Activated CD4-positive, alpha-beta T cell treated with anti-CD3 and anti-CD28 coated beads for 24 hours (primary cell): ENCODE data around the gene FAT1.
"Not testable (repeated sequence)": the region's sequence is repeated elsewhere in the genome, so short reads cannot be mapped to it uniquely, and the experiment has no call there.

Experiments
- DNase-seq, 2 donors: peaks; one replicate each; pipeline ENCODE4 v3.0.0-alpha.2; 2020; ENCODE audit warnings: low read depth in 2 of 2

The FAT1 gene, protein sequence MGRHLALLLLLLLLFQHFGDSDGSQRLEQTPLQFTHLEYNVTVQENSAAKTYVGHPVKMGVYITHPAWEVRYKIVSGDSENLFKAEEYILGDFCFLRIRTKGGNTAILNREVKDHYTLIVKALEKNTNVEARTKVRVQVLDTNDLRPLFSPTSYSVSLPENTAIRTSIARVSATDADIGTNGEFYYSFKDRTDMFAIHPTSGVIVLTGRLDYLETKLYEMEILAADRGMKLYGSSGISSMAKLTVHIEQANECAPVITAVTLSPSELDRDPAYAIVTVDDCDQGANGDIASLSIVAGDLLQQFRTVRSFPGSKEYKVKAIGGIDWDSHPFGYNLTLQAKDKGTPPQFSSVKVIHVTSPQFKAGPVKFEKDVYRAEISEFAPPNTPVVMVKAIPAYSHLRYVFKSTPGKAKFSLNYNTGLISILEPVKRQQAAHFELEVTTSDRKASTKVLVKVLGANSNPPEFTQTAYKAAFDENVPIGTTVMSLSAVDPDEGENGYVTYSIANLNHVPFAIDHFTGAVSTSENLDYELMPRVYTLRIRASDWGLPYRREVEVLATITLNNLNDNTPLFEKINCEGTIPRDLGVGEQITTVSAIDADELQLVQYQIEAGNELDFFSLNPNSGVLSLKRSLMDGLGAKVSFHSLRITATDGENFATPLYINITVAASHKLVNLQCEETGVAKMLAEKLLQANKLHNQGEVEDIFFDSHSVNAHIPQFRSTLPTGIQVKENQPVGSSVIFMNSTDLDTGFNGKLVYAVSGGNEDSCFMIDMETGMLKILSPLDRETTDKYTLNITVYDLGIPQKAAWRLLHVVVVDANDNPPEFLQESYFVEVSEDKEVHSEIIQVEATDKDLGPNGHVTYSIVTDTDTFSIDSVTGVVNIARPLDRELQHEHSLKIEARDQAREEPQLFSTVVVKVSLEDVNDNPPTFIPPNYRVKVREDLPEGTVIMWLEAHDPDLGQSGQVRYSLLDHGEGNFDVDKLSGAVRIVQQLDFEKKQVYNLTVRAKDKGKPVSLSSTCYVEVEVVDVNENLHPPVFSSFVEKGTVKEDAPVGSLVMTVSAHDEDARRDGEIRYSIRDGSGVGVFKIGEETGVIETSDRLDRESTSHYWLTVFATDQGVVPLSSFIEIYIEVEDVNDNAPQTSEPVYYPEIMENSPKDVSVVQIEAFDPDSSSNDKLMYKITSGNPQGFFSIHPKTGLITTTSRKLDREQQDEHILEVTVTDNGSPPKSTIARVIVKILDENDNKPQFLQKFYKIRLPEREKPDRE (N-terminal part only)

DNA sequence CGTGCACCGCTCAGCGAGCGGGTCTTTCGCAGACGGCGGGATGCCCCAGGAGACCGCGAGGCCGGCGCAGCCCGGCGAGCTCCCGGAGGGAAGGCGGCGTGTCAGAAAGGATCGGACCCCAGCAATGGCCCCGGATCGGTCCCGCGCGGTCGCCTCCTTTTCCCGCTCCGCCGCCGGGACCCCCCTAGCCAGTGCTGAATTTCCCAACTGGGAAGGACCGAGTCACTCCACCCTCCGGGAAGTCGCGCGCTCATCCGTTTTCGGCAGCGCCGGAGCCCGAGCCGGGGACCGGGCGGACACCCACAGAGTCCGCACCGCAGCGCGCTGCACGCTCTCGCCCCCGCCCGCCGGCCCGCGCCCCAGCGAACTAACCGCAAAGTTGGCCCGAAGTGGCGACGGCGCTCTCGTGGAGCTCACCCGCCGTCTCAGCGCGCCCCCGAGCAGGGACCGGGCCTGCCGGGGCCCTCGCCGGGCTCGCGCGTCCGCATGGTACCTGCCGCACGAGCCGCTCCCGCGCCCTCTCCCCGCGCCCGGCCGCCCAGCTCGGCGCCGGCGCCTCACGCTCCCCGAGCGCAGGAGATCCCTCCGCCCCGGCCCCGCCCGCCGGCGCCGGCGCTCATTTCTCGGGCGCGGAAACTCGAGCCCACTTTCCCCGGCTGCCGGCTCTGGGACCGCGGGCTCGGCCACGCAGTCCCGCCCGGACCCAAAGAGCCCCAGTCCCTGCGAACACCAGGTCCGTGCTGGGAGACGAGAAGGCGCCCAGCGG is at the start of gene FAT1:
Gene FAT1, minus strand, starts transcription at position 565 of the 766 bp plus-strand sequence. CDS start 14,029 bp downstream, outside the sequence.
- DNase-seq: no peak

GRCh38 chr4:186772936-186773487 is 49.4 kb upstream of the FAT1 start:
- DNase-seq: no peak

- DNase-seq: no peak
Observed at GRCh38 chr4:186771624-186772023, 48.0 kb upstream of the FAT1 start.

GRCh38 chr4:186770481-186771175 is 47.0 kb upstream of the FAT1 start:
- DNase-seq: no peak

DNA sequence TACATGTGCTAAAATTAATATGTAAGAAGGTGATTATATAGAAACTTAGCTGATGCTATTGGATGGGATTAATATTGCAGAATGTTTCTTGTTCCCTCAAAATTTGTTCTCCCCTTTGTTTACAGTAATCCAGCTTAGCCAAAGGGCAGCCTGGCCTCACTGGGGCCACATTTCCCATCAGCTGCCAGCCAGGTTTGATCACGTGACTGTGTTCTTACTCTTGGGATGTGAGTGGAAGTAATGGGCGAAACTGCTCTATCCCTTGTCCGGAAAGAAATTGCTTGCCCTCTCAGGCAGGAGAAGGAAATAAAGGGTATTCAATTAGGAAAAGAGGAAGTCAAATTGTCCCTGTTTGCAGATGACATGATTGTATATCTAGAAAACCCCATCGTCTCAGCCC is 44.1 kb upstream of the FAT1 start:
- DNase-seq: no peak

DNA sequence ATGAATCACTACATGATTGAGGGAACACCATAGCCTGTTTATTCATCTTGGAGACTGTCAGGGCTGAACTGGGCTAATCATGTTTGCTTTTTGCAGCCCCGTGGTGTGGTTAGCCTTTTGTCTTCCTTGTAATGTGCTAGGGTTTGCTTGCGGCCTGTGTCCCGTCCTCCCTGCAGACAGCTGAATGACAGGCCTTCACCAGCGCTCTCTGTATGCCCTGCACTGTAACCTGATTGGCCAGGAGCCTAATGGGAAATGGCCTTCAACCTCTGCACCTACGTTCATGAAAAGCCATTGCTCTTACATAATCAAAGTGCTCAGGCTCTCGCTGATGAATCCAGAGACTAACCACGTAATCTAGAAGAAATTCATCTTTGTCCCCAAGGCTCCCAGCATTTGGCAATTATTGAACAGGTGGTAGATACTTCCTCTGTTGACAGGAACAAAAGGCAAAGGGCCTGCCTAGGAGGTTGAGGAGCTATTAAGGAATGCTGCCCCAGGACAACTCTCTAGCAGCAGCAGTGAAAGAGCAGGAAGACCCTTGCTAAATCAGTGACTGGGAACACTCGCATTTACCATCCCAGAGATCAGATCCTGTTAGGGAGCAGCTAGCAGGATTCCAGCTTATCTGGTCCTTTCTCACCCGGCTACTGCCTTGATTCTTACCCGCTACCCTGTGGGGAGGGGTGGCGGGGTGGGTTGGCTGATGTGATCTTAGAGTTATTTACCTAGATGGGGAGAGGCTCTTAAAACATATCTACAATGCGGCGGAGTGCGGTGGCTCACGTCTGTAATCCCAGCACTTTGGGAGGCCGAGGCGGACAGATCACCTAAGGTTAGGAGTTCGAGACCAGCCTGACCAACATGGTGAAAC is 42.3 kb upstream of the FAT1 start:
- no peak for DNase-seq

DNA sequence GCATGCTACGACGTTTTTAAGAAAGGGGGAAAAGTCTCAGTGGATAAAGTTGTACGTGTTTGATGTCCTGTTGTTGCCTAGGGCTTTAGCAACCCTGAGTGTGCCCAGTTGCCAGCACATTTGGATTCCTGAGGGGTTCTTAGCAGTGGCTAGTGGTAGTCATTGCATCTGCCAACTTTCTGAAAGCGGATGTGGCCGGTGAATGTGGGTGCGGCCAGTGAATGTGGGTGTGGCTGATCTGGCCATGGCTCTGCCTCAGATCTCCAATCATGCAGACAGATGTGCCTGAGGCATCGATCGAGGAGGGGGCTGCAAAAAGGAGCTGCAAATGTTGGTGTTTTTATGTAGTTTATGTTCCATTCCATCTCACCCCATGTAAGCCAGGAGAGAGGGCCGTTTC is 41.5 kb upstream of the FAT1 start:
- no peak for DNase-seq

- DNase-seq: no peak
Observed at GRCh38 chr4:186764457-186764856, 40.8 kb upstream of the FAT1 start.

- no peak for DNase-seq
Observed at GRCh38 chr4:186762865-186763264, 39.2 kb upstream of the FAT1 start.

- no peak for DNase-seq
Observed at GRCh38 chr4:186762361-186762760, 38.7 kb upstream of the FAT1 start.

DNA sequence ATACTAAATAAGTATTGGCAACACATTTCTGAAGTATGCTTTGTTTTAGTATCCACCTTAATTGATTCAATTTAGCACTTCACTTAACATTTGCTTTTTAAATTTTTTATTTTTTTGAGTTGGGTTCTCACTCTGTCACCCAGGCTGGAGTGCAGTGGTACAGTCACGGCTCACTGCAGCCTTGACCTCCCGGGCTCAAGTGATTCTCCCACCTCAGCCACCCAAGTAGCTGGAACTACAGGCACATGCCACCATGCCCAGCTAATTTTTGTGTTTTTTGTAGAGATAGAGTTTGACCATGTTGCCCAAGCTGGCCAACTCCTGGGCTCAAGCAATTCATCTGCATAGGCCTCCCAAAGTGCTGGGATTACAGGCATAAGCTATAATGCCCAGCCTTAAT is 38.3 kb upstream of the FAT1 start:
- not testable (repeated sequence) for DNase-seq

- no peak for DNase-seq
Observed at GRCh38 chr4:186761393-186761792, 37.7 kb upstream of the FAT1 start.

DNA sequence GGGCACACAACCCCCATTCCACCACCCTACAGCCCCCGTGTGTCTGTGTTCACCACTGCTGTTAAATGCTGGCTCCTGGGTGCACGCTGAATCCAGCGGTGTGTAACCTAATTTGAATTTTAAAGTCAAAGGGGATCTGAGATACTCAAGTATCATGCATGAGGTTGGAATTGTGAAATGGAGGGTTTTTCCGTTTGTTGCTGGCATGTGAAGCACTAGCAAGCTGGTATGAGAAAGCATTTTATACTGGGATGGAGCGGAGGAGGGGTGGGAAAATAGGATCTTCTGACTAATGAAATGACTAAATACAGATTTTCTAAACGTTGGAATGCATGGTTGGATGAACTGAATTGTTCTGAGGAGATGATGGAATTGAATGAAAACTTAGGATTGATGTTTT is 36.9 kb upstream of the FAT1 start:
- no peak for DNase-seq

DNA sequence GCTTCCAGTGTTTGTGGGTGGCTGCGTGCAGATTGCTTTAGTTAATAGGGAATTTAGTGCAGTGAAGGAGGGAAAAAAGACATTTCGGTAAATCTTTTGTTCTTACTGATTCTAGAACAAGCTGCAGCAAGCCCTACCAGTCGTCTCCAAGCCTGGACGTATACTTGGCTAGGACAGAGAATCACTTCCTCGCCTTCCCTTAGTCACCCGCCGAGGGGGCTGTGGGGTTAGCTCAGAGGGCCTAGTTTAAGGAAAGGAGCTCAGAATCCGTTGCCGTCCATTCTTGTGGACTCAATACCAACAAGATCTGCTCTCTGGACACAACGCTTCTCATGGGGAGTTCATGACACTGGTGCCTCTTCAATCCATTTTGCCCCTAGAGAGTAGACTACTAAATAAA is 36.3 kb upstream of the FAT1 start:
- no peak for DNase-seq

GRCh38 chr4:186758929-186759682 is 35.5 kb upstream of the FAT1 start:
- no peak for DNase-seq

GRCh38 chr4:186757696-186758355 is 34.2 kb upstream of the FAT1 start:
- no peak for DNase-seq

- DNase-seq: not testable (repeated sequence)
Observed at GRCh38 chr4:186756550-186756949, 32.9 kb upstream of the FAT1 start.
